ENCODE measurements around the gene AGPS.
"Not testable (repeated sequence)": the region's sequence is repeated elsewhere in the genome, so short reads cannot be mapped to it uniquely, and the experiment has no call there.

The AGPS gene

DNA sequence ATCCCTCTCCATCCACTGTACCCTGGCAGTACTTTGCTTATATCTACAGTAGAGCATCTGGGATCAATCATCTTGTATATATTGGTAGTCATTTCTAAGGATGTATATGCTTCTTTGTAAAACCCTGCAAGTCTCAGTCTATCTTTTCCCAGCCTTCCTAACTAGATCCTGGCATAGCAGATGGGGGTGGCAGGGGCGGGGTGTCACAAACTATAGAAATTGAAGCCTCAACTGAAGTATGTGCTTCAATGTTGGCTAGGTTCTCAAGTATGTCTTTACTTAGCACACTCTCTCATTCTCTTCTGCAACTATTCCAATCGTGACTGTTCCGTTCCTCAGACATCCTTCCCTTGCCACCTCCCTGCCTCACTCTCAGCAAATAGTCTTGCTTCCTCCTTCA is 30.1 kb upstream of the AGPS start:
- no peak overlapping the region for H3K4me3 ChIP-seq (ENCODE audit: low read length)
- TF ChIP-seq, protein P1, sequence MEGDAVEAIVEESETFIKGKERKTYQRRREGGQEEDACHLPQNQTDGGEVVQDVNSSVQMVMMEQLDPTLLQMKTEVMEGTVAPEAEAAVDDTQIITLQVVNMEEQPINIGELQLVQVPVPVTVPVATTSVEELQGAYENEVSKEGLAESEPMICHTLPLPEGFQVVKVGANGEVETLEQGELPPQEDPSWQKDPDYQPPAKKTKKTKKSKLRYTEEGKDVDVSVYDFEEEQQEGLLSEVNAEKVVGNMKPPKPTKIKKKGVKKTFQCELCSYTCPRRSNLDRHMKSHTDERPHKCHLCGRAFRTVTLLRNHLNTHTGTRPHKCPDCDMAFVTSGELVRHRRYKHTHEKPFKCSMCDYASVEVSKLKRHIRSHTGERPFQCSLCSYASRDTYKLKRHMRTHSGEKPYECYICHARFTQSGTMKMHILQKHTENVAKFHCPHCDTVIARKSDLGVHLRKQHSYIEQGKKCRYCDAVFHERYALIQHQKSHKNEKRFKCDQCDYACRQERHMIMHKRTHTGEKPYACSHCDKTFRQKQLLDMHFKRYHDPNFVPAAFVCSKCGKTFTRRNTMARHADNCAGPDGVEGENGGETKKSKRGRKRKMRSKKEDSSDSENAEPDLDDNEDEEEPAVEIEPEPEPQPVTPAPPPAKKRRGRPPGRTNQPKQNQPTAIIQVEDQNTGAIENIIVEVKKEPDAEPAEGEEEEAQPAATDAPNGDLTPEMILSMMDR (IDR thresholded peaks at IDR 0.05; ENCODE audit: insufficient read depth, low read depth, low read length, missing control alignments) = no peak
- no peak for DNase-seq (ENCODE audit: low read depth)

DNA sequence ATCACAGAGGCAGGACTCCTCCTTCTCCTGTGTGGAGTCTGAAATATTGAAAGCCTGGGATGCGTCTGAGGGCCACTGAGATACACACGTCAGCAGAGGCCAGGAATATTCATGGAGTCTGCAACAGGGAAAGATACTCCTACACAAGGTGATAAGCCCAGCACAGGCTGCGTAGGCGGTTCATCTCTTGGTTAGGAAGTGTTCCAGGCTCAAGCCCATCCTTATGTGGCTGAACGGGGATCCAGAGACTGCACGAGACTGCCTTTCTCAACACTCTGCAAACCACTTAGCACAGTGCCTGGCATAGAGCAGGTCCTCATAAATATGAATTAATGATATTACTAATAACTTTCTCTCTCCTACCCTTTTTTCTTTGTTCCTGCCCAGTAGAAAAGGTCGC is 29.2 kb upstream of the AGPS start:
- TF ChIP-seq, protein P1 (IDR thresholded peaks at IDR 0.05; ENCODE audit: insufficient read depth, low read depth, low read length, missing control alignments) = no peak
- H3K4me3 ChIP-seq (ENCODE audit: low read length) = no peak overlapping the region
- no peak for DNase-seq (ENCODE audit: low read depth)

DNA sequence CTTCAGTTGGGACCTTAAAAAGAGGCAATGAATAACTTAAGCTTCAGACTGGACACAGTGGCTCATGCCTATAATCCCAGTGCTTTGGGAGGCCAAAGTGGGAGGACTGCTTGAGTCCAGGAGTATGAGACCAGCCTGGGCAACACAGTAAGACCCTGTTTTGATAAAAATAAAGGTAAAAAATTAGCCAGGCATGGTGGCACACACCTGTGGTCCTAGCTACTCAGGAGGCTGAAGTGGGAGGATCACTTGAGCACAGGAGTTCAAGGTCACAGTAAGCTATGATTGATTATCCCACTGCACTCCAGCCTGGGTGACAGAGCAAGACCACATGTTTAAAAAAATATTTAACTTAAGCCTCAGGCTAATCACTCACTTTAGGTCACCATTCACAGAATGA is 26.8 kb upstream of the AGPS start:
- not testable (repeated sequence) for DNase-seq (ENCODE audit: low read depth); H3K4me3 ChIP-seq (ENCODE audit: low read length)

DNA sequence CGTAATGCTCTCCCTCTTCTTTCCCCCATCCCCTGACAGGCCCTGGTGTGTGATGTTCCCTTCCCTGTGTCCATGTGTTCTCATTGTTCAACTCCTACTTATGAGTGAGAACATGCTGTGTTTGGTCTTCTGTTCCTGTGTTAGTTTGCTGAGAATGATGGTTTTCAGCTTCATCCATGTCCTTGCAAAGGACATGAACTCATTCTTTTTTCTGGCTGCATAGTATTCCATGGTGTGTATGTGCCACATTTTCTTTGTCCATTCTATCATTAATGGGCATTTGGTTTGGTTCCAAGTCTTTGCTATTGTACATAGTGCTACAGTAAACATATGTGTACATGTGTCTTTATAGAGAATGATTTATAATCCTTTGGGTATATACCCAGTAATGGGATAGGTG is 24.6 kb upstream of the AGPS start:
- not testable (repeated sequence) for DNase-seq (ENCODE audit: low read depth)

DNA sequence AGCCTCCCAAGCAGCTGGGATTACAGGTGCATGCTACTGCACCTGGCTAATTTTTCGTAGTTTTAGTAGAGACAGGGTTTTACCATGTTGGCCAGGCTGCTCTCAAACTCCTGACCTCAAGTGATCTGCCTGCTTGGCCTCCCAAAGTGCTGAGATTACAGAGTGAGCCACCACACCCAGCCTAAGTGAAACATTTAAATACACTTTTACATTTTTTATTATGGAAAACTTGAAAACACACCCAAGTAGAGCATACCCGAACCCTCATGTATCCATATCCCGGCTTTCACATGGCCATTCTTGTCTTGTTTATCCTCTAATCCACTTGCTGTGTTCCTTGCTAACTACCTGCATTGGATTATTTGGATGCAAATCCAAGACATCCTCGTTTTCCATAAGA is 13.2 kb upstream of the AGPS start:
- TF ChIP-seq, protein P1 (IDR thresholded peaks at IDR 0.05; ENCODE audit: insufficient read depth, low read depth, low read length, missing control alignments) = no peak
- DNase-seq (ENCODE audit: low read depth) = no peak
- H3K4me3 ChIP-seq (ENCODE audit: low read length) = no peak overlapping the region

More for the DNA sequence above, 24.6 kb upstream of the AGPS start:
- H3K4me3 ChIP-seq (ENCODE audit: low read length) = not testable (repeated sequence)

DNA sequence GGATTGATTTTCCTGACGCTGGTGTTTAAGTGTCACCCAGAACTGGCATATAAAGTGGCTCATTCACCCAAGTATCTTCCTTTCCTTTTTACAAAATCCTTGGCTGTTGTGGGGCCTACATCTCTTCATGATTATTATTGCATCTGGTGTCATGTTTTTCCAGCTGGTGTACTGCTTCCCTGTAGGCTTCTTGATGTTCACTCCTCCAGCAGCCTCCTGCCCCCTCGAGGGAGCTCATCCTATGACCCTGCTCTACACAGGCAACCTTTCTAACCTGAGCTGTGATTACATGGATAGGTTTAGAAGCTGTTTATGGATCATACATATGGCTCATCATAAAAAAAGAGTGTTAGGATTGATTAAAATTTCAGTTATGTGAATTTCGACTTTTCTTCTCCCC is 12.4 kb upstream of the AGPS start:
- DNase-seq (ENCODE audit: low read depth) = no peak
- no peak overlapping the region for H3K4me3 ChIP-seq (ENCODE audit: low read length)
- TF ChIP-seq, protein P1 (IDR thresholded peaks at IDR 0.05; ENCODE audit: insufficient read depth, low read depth, low read length, missing control alignments) = no peak

DNA sequence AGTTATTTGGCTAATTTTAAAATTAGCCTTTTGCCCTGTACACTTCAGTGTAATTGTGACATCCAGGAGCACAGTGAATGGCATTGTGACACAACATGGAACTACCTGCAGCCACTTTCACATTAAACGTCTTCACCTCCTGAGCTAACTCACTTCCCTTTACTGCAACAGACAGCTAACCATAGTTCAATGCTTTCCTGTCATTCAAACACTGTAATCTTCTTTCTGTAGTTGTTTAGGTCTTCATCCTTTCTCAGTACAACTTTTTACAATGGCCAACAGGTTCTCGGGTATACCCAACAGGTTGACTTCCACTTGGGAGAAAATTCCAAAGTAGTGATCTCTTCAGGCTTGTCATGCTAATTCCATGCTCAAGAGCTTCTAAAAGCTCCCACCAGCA is 8.6 kb upstream of the AGPS start:
- TF ChIP-seq, protein P1 (IDR thresholded peaks at IDR 0.05; ENCODE audit: insufficient read depth, low read depth, low read length, missing control alignments) = no peak
- no peak for DNase-seq (ENCODE audit: low read depth)
- H3K4me3 ChIP-seq (ENCODE audit: low read length) = no peak overlapping the region

DNA sequence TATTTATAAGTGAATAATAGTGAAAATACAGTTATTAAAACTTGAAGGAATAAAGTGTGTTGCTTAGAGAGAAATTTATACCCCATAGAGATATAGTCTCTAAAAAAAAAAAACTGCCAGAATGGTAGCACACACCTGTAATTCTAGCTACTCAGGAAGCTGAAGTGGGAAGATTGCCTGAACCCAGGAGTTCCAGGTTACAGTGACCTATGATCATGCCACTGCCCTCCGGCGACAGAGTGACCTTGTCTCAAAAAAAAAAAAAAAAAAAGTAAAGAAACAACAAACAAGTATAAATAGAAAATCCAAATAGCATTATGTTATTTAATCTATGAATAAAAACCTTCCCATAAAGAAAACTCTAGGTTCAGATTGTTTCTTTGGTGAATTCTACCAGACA is 7.4 kb upstream of the AGPS start:
- no peak overlapping the region for H3K4me3 ChIP-seq (ENCODE audit: low read length)
- TF ChIP-seq, protein P1 (IDR thresholded peaks at IDR 0.05; ENCODE audit: insufficient read depth, low read depth, low read length, missing control alignments) = no peak
- DNase-seq (ENCODE audit: low read depth) = no peak
